ENCODE results near the gene FAM184B.
A peak's percentile ranks its signal among the peaks of the same experiment; 100 is the strongest.

DNA sequence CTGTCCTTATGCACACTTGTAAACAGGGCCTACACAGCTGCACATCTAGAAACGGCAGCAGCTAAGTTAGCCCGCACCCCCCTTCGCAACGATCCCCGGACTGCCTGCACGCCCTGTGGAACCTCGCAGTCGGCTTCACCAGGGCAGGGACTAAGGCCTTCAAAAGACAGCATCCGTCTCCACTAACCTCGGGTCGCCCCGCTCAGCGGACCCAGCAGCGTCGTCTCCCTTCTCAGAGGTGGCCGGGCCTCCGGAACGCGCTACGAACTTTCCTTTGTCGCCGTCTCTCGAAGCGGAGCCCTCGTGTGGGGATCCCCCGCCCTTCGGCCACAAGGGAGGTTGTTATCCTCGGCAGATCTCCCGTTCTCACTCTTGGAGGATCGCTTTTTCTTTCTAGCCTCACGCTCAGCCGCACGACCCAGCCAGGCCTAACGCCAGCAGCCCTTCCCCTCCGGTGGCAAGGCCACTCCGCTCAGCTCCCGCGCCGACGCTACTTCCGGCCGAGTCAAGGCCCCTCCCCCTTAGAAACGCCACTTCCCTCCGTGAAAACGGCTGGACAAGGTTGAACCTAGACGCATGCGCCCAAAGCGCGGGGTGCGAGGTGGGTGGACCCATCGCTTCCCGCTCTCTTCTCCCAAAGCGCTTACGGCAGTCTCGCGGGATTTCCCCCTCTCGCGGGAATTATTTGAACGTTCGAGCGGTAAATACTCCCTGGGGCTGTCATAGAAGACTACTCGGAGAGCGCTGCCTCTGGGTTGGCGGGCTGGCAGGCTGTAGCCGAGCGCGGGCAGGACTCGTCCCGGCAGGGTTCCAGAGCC is 29.0 kb upstream of the FAM184B start, which contains the start of the genes DCAF16 and NCAPG:
- peak; percentile 96 for TF ChIP-seq SIN3A (IDR thresholded peaks at IDR 0.05; ENCODE audit: low read depth)
- TF ChIP-seq, protein P1, sequence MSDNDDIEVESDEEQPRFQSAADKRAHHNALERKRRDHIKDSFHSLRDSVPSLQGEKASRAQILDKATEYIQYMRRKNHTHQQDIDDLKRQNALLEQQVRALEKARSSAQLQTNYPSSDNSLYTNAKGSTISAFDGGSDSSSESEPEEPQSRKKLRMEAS (IDR thresholded peaks at IDR 0.05): peak; percentile 91
- TF ChIP-seq POLR2A (IDR thresholded peaks at IDR 0.05; ENCODE audit: borderline replicate concordance, extremely low read depth, insufficient read depth, insufficient read length): peak; percentile 96
- TF ChIP-seq, protein P2, sequence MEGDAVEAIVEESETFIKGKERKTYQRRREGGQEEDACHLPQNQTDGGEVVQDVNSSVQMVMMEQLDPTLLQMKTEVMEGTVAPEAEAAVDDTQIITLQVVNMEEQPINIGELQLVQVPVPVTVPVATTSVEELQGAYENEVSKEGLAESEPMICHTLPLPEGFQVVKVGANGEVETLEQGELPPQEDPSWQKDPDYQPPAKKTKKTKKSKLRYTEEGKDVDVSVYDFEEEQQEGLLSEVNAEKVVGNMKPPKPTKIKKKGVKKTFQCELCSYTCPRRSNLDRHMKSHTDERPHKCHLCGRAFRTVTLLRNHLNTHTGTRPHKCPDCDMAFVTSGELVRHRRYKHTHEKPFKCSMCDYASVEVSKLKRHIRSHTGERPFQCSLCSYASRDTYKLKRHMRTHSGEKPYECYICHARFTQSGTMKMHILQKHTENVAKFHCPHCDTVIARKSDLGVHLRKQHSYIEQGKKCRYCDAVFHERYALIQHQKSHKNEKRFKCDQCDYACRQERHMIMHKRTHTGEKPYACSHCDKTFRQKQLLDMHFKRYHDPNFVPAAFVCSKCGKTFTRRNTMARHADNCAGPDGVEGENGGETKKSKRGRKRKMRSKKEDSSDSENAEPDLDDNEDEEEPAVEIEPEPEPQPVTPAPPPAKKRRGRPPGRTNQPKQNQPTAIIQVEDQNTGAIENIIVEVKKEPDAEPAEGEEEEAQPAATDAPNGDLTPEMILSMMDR (IDR thresholded peaks at IDR 0.05 in 2 of 3, conservative IDR thresholded peaks at IDR 0.05 in 1 of 3; ENCODE audit: borderline replicate concordance in 1 of 3, insufficient read depth in 1 of 3, low read depth in 2 of 3, low read length in 2 of 3): no peak
- TF ChIP-seq SP1 (IDR thresholded peaks at IDR 0.05; ENCODE audit: low read depth): peak; percentile 69
- TF ChIP-seq, protein P3, sequence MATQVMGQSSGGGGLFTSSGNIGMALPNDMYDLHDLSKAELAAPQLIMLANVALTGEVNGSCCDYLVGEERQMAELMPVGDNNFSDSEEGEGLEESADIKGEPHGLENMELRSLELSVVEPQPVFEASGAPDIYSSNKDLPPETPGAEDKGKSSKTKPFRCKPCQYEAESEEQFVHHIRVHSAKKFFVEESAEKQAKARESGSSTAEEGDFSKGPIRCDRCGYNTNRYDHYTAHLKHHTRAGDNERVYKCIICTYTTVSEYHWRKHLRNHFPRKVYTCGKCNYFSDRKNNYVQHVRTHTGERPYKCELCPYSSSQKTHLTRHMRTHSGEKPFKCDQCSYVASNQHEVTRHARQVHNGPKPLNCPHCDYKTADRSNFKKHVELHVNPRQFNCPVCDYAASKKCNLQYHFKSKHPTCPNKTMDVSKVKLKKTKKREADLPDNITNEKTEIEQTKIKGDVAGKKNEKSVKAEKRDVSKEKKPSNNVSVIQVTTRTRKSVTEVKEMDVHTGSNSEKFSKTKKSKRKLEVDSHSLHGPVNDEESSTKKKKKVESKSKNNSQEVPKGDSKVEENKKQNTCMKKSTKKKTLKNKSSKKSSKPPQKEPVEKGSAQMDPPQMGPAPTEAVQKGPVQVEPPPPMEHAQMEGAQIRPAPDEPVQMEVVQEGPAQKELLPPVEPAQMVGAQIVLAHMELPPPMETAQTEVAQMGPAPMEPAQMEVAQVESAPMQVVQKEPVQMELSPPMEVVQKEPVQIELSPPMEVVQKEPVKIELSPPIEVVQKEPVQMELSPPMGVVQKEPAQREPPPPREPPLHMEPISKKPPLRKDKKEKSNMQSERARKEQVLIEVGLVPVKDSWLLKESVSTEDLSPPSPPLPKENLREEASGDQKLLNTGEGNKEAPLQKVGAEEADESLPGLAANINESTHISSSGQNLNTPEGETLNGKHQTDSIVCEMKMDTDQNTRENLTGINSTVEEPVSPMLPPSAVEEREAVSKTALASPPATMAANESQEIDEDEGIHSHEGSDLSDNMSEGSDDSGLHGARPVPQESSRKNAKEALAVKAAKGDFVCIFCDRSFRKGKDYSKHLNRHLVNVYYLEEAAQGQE (IDR thresholded peaks at IDR 0.05; ENCODE audit: low read depth): no peak
- TF ChIP-seq YY1 (IDR thresholded peaks at IDR 0.05; ENCODE audit: extremely low read depth, insufficient replicate concordance, low read depth, low read length): no peak
- 0 out of 2 replicates have a peak, but pooled peaks have one; percentile 8 for TF ChIP-seq EGR1 (IDR thresholded peaks at IDR 0.05; ENCODE audit: low read depth)
- TF ChIP-seq TCF7L2 (IDR thresholded peaks at IDR 0.05; ENCODE audit: borderline replicate concordance, extremely low read depth, insufficient read depth, insufficient read length): no peak
- TF ChIP-seq JUND (IDR thresholded peaks at IDR 0.05): no peak
- TF ChIP-seq ZNF274 (IDR thresholded peaks at IDR 0.05; ENCODE audit: low read depth, low read length): no peak

All from HCT116 (cell line).